Astrocyte (in vitro differentiated cells and primary cell): Measurements from ENCODE around the gene TBATA.

Experiments used
- CTCF ChIP-seq: IDR thresholded peaks from 2 replicates; pipeline ENCODE4 v1.5.1; 2011; ENCODE audit warnings: low read depth, mild to moderate bottlenecking, inconsistent platforms, low read length, moderate library complexity; ENCODE audit not compliant: insufficient read depth
- EZH2 ChIP-seq: IDR thresholded peaks from 2 replicates; pipeline ENCODE4 v1.6.1; 2012; ENCODE audit warnings: mild to moderate bottlenecking, low read length, inconsistent platforms; ENCODE audit not compliant: insufficient read depth

- TF ChIP-seq CTCF (no peak), EZH2 (no peak)
Observed at GRCh38 chr10:70834441-70835151, 49.4 kb upstream of the TBATA start.
